A549 (cell line): ENCODE data around the gene GNG5. TPM values are rescaled to one million over a fixed set of nuclear protein-coding genes. Genes with fewer than 3 reads are reported as not detected.

Source experiments
- ATAC-seq, 2 experiments: fragments of 200-7000 bp in 1 of 2; fragments of >200 bp in 1 of 2; cut with Nextera tagmentation in 1 of 2; cut with Tn5 transposase in 1 of 2; 3 replicates each; pipeline versions ENCODE4 v1.8.0 to v1.9.1; 2018 to 2020; ENCODE audit warnings: mild to moderate bottlenecking in 1 of 2, moderate library complexity in 1 of 2
- CTCF ChIA-PET: fragments of 300-600 bp; sonication (Branson Sonifier 250); formaldehyde crosslinking; extraction: SDS; loops from one replicate; lab custom pipeline; 2021; ENCODE audit warnings: antibody characterized with exemption, inconsistent platforms; lab: Yijun Ruan, JAX
- POLR2A ChIA-PET: fragments of 350-600 bp; formaldehyde crosslinking; extraction: SDS; loops from one replicate; lab custom pipeline; 2021; ENCODE audit warnings: antibody characterized with exemption, inconsistent platforms; lab: Yijun Ruan, JAX
- DNase-seq, 2 experiments: peaks; one replicate each; pipeline versions ENCODE4 v3.0.0 to v3.0.0-alpha.2; 2011 to 2016; ENCODE audit warnings: low read depth in 1 of 2, low spot score in 1 of 2
- FAIRE-seq: peaks from 2 replicates; lab custom pipeline; 2011; peaks lifted over from hg19 to GRCh38; lab: Jason Lieb, UNC
- H3K27ac ChIP-seq, 2 experiments: fragments of >200 bp; sonication (Bioruptor Twin); formaldehyde crosslinking; 3 replicates each; pipeline ENCODE4 v1.5.1; 2016 to 2017
- H3K4me1 ChIP-seq: fragments of >200 bp; sonication (Bioruptor Twin); formaldehyde crosslinking; 3 replicates; pipeline ENCODE4 v1.6.1; 2016
- H3K4me2 ChIP-seq: fragments of >200 bp; sonication (Bioruptor Twin); formaldehyde crosslinking; 3 replicates; pipeline ENCODE4 v1.6.1; 2016
- H3K4me3 ChIP-seq: fragments of >200 bp; sonication (Bioruptor Twin); formaldehyde crosslinking; 3 replicates; pipeline ENCODE4 v1.5.1; 2016
- H3K9me3 ChIP-seq: fragments of >200 bp; sonication (Bioruptor Twin); formaldehyde crosslinking; 3 replicates; pipeline ENCODE4 v1.6.1; 2016
- CBX2 ChIP-seq: fragments of 200-600 bp; sonication (generic); IDR thresholded peaks from 2 replicates; pipeline ENCODE4 v1.6.1; 2016; ENCODE audit warnings: low read depth, mild to moderate bottlenecking, borderline replicate concordance
- CBX8 ChIP-seq: fragments of 200-600 bp; sonication (generic); IDR thresholded peaks from 2 replicates; pipeline ENCODE4 v1.6.1; 2016
- CEBPB ChIP-seq, 2 experiments: fragments of >200 bp in 1 of 2; sonication (Bioruptor Twin) in 1 of 2; formaldehyde crosslinking in 1 of 2; IDR thresholded peaks; 2 replicates each; pipeline ENCODE4 v1.6.1; 2012 to 2016
- CHD4 ChIP-seq: fragments of 200-600 bp; sonication (generic); IDR thresholded peaks from 2 replicates; pipeline ENCODE4 v1.6.1; 2016; ENCODE audit warnings: antibody characterized with exemption, mild to moderate bottlenecking, borderline replicate concordance
- EHMT2 ChIP-seq: fragments of 200-600 bp; sonication (generic); IDR thresholded peaks from 2 replicates; pipeline ENCODE4 v1.6.1; 2016; ENCODE audit warnings: antibody characterized with exemption, low read depth, mild to moderate bottlenecking, moderate library complexity
- EP300 ChIP-seq, 2 experiments: fragments of >200 bp; sonication (Bioruptor Twin); formaldehyde crosslinking; IDR thresholded peaks; 2 replicates in 1 of 2; 3 replicates in 1 of 2; pipeline ENCODE4 v1.6.1; 2016 to 2017
- FOSB ChIP-seq: fragments of 250-450 bp; sonication (Bioruptor Pico); IDR thresholded peaks from 2 replicates; pipeline ENCODE4 v1.5.0; 2020; ENCODE audit warnings: mild to moderate bottlenecking, moderate library complexity
- FOSL2 ChIP-seq, 2 experiments: fragments of 450-650 bp in 1 of 2; fragments of >200 bp in 1 of 2; sonication (Bioruptor Twin) in 1 of 2; formaldehyde crosslinking; IDR thresholded peaks; 2 replicates each; pipeline versions ENCODE4 v1.5.0 to v1.6.1; 2016 to 2020; ENCODE audit warnings: mild to moderate bottlenecking in 1 of 2, moderate library complexity in 1 of 2
- HEYL ChIP-seq: fragments of 250-450 bp; sonication (Bioruptor Pico); IDR thresholded peaks from 2 replicates; pipeline ENCODE4 v1.8.0; 2021; ENCODE audit warnings: mild to moderate bottlenecking, moderate library complexity
- HOXA7 ChIP-seq: fragments of 250-450 bp; sonication (Bioruptor Pico); IDR thresholded peaks from 2 replicates; pipeline ENCODE4 v1.5.0; 2020; ENCODE audit warnings: mild to moderate bottlenecking, moderate library complexity
- HOXB5 ChIP-seq: fragments of 250-450 bp; sonication (Bioruptor Pico); IDR thresholded peaks from 2 replicates; pipeline ENCODE4 v1.5.0; 2020; ENCODE audit warnings: mild to moderate bottlenecking, moderate library complexity
- JUN ChIP-seq, 2 experiments: fragments of >200 bp; sonication (Bioruptor Twin); formaldehyde crosslinking; IDR thresholded peaks; 2 replicates in 1 of 2; 3 replicates in 1 of 2; pipeline ENCODE4 v1.6.1; 2016 to 2017
- MAZ ChIP-seq: fragments of 150-350 bp; IDR thresholded peaks from 2 replicates; pipeline ENCODE4 v1.6.1; 2014; ENCODE audit warnings: antibody characterized with exemption, low read depth, low read length, borderline replicate concordance
- MYC ChIP-seq: IDR thresholded peaks from 2 replicates; pipeline ENCODE4 v1.6.1; 2012; ENCODE audit warnings: mild to moderate bottlenecking, inconsistent platforms, low read length, improper control_type of control experiment, borderline replicate concordance
- NPAS2 ChIP-seq: fragments of 250-450 bp; sonication (Bioruptor Pico); IDR thresholded peaks from 2 replicates; pipeline ENCODE4 v1.8.0; 2022; ENCODE audit warnings: mild to moderate bottlenecking, moderate library complexity, borderline replicate concordance
- POLR2AphosphoS2 ChIP-seq: conservative IDR thresholded peaks from 2 replicates; pipeline ENCODE4 v1.6.1; 2012; ENCODE audit warnings: low read length, improper control_type of control experiment, inconsistent platforms
- RARB ChIP-seq: fragments of 250-450 bp; sonication (Bioruptor Pico); IDR thresholded peaks from 2 replicates; pipeline ENCODE4 v1.8.0; 2021; ENCODE audit warnings: mild to moderate bottlenecking, moderate library complexity
- RFX5 ChIP-seq: fragments of 450-650 bp; IDR thresholded peaks from 2 replicates; pipeline ENCODE4 v1.7.1; 2014; ENCODE audit warnings: antibody characterized with exemption, mild to moderate bottlenecking, moderate library complexity
- SMC3 ChIP-seq: fragments of >200 bp; sonication (Bioruptor Twin); formaldehyde crosslinking; IDR thresholded peaks from 3 replicates; pipeline ENCODE4 v1.6.1; 2018; ENCODE audit warnings: inconsistent platforms
- TP53 ChIP-seq: fragments of 250-450 bp; sonication (Bioruptor Pico); IDR thresholded peaks from 2 replicates; pipeline ENCODE4 v1.5.0; 2021; ENCODE audit warnings: mild to moderate bottlenecking, moderate library complexity
- ZC3H11A ChIP-seq: fragments of 450-650 bp; IDR thresholded peaks from 2 replicates; pipeline ENCODE4 v1.6.1; 2014; ENCODE audit warnings: antibody characterized with exemption, mild to moderate bottlenecking
- ZSCAN20 ChIP-seq: fragments of 250-450 bp; sonication (Bioruptor Pico); IDR thresholded peaks from 2 replicates; pipeline ENCODE4 v1.8.0; 2022; ENCODE audit warnings: mild to moderate bottlenecking, moderate library complexity
- WGBS: methylation state at CpG from one replicate; pipeline ENCODE4 v1.1.6; 2017; ENCODE audit errors: missing lambda C conversion rate; 5-methylcytosine and 5-hydroxymethylcytosine counted together
- polyA plus RNA-seq, 4 experiments: library from polyadenylated mRNA; depleted of rRNA in 3 of 4; stranded (reverse); fragments of >200 nt; fragmentation: RNase III in 1 of 4; extraction: RNeasy Plus Mini Kit Qiagen cat#74134 plus additional on column Dnase treatment in 1 of 4; gene quantifications; 2 replicates in 3 of 4; 3 replicates in 1 of 4; pipeline ENCODE4 v1.2.3, GENCODE V29; 2011 to 2017
- TF ChIP-seq, protein P1 (sequence below): IDR thresholded peaks from 2 replicates; pipeline ENCODE4 v1.6.1; 2012; ENCODE audit warnings: low read depth, borderline replicate concordance
- TF ChIP-seq, protein P2 (sequence below): fragments of 150-350 bp; IDR thresholded peaks from 2 replicates; pipeline ENCODE4 v1.6.1; 2014; ENCODE audit warnings: low read depth, mild to moderate bottlenecking, low read length
- TF ChIP-seq, protein P3 (sequence below): fragments of 200-600 bp; sonication (generic); IDR thresholded peaks from 2 replicates; pipeline ENCODE4 v1.6.1; 2016; ENCODE audit warnings: antibody characterized with exemption, mild to moderate bottlenecking, moderate library complexity
- TF ChIP-seq, protein P4 (sequence below): fragments of >200 bp; sonication (Bioruptor Twin); formaldehyde crosslinking; IDR thresholded peaks from 2 replicates; pipeline ENCODE4 v1.6.1; 2016

Gene GNG5
- polyA plus RNA-seq, 2 of the 4 experiments (the other 2 are of a cell fraction), result 59.3 to 135 TPM

DNA sequence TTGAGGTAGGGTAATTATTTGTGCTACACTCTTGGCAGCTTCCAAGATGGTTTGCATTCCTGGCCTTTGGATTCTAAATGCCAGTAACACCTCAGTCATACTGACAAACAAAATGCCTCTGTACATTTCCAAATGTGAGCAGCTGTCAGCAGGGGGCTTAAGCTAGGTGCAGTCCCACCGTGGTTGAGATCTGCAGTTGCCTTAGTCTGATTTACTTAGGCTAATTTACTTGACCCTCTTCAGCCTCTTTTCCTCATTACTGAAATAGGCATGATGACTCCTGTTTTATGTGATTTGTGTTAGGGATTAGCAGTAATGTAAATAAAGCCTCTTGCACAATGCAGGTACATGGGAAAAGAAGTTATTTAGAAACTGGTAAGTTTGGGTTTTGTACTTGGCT is 13.7 kb downstream of the GNG5 start:
- ChIA-PET CTCF (no interaction called here), POLR2A (interaction anchor here (0.7 kb wide), 1 partner anchor 13 kb away, joined by 3 read pairs; the partner anchor contains the start of genes GNG5 and SPATA1)
- Histone ChIP-seq H3K27ac (no peak overlapping the region), H3K4me2 (no peak overlapping the region), H3K4me1 (no peaks in the 10 kb centered on the region), H3K4me3 (no peak overlapping the region), H3K9me3 (no peaks in the 10 kb centered on the region)
- no peak for FAIRE-seq
- ATAC-seq, result no peak
- TF ChIP-seq NPAS2 (no peak), TP53 (CRISPR knock-in tag) (no peak), ZSCAN20 (no peak), EHMT2 (no peak), HOXA7 (no peak), HOXB5 (CRISPR knock-in tag) (no peak), CHD4 (no peak), FOSL2 (IDR thresholded peaks at IDR 0.05) (no peak), FOSL2 (CRISPR knock-in tag; IDR thresholded peaks at IDR 0.05) (no peak), CBX8 (no peak), SMC3 (no peak), RARB (CRISPR knock-in tag) (no peak), POLR2AphosphoS2 (no peak), EP300 (IDR thresholded peaks at IDR 0.05) (no peak), CBX2 (no peak), FOSB (CRISPR knock-in tag) (no peak), HEYL (CRISPR knock-in tag) (no peak), JUN (IDR thresholded peaks at IDR 0.05) (no peak)
- TF ChIP-seq, protein P1, sequence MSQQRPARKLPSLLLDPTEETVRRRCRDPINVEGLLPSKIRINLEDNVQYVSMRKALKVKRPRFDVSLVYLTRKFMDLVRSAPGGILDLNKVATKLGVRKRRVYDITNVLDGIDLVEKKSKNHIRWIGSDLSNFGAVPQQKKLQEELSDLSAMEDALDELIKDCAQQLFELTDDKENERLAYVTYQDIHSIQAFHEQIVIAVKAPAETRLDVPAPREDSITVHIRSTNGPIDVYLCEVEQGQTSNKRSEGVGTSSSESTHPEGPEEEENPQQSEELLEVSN, result no peak
- WGBS, result 88% methylated on average over 1 of the region's 1 CpG
- no peak for DNase-seq

DNA sequence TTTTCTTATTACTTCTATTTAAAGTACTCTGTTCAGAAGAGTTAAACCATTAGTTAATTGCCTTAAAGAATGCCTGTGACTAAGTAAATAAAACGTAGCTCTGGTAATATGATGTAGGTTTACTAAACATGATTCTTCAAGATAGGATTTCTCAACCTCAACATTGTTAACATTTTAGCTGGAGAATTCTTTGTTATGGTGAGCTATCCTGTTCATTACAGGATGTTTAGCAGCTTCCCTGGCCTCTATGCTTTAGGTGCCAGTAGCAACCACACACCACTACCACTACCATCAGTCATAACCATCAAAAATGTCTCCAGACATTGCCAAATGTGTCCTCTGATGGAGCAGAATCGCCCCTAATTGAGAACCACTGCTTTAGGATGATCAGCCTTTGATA is 16.6 kb downstream of the GNG5 start:
- FAIRE-seq (no peak), DNase-seq (no peak), ATAC-seq (no peak)
- TF ChIP-seq ZSCAN20 (no peak), SMC3 (no peak)
- TF ChIP-seq, protein P2, sequence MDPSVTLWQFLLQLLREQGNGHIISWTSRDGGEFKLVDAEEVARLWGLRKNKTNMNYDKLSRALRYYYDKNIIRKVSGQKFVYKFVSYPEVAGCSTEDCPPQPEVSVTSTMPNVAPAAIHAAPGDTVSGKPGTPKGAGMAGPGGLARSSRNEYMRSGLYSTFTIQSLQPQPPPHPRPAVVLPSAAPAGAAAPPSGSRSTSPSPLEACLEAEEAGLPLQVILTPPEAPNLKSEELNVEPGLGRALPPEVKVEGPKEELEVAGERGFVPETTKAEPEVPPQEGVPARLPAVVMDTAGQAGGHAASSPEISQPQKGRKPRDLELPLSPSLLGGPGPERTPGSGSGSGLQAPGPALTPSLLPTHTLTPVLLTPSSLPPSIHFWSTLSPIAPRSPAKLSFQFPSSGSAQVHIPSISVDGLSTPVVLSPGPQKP, result no peak
- H3K4me3 ChIP-seq, result no peak overlapping the region
- WGBS, result 79% methylated on average over 2 of the region's 2 CpGs
- H3K27ac ChIP-seq, result no peak overlapping the region
- no peak overlapping the region for H3K4me2 ChIP-seq
- H3K9me3 ChIP-seq, result no peaks in the 10 kb centered on the region
- POLR2A ChIA-PET, result no interaction called here
- CTCF ChIA-PET, result no interaction called here
- peaks cover 7% of the 10 kb centered on the region for H3K4me1 ChIP-seq

DNA sequence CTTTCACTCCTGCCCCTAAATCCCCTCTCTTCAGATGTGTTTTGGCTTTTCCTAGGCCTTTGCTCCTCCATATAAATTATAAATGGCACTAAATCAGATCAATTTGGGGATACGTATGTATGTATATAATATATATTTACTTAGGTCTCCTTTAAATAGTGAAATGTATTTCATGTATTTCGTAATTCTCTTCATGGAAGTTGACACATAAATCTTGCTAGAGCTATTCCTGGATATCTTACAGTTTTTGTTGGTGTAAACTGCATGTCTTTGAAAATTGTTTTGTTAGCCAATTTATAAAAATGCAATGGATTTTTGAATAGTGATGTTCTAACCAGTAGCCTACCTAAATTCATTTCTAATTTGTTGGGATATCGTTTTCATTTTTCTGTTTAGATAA is 18.3 kb downstream of the GNG5 start:
- no peak overlapping the region for H3K4me3 ChIP-seq
- CTCF ChIA-PET, result no interaction called here
- TF ChIP-seq, protein P2, result no peak
- TF ChIP-seq, protein P1, result no peak
- TF ChIP-seq ZC3H11A (no peak), MYC (no peak), MAZ (no peak), CEBPB (IDR thresholded peaks at IDR 0.05) (no peak), RFX5 (no peak), EHMT2 (no peak)
- TF ChIP-seq, protein P3, sequence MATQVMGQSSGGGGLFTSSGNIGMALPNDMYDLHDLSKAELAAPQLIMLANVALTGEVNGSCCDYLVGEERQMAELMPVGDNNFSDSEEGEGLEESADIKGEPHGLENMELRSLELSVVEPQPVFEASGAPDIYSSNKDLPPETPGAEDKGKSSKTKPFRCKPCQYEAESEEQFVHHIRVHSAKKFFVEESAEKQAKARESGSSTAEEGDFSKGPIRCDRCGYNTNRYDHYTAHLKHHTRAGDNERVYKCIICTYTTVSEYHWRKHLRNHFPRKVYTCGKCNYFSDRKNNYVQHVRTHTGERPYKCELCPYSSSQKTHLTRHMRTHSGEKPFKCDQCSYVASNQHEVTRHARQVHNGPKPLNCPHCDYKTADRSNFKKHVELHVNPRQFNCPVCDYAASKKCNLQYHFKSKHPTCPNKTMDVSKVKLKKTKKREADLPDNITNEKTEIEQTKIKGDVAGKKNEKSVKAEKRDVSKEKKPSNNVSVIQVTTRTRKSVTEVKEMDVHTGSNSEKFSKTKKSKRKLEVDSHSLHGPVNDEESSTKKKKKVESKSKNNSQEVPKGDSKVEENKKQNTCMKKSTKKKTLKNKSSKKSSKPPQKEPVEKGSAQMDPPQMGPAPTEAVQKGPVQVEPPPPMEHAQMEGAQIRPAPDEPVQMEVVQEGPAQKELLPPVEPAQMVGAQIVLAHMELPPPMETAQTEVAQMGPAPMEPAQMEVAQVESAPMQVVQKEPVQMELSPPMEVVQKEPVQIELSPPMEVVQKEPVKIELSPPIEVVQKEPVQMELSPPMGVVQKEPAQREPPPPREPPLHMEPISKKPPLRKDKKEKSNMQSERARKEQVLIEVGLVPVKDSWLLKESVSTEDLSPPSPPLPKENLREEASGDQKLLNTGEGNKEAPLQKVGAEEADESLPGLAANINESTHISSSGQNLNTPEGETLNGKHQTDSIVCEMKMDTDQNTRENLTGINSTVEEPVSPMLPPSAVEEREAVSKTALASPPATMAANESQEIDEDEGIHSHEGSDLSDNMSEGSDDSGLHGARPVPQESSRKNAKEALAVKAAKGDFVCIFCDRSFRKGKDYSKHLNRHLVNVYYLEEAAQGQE, result no peak
- TF ChIP-seq, protein P4, sequence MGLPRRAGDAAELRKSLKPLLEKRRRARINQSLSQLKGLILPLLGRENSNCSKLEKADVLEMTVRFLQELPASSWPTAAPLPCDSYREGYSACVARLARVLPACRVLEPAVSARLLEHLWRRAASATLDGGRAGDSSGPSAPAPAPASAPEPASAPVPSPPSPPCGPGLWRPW, result no peak
- TF ChIP-seq, all 56 proteins: peak for 0
- Histone ChIP-seq H3K27ac (no peak overlapping the region), H3K4me1 (peaks cover 7% of the 10 kb centered on the region), H3K4me2 (no peak overlapping the region), H3K9me3 (no peaks in the 10 kb centered on the region)
- no peak for FAIRE-seq
- POLR2A ChIA-PET, result no interaction called here
- 92% methylated on average over 3 of the region's 3 CpGs for WGBS
- no peak for DNase-seq
- ATAC-seq, result no peak
